ENCODE measurements around the gene SEZ6L2.
"Not testable (repeated sequence)": the region's sequence is repeated elsewhere in the genome, so short reads cannot be mapped to it uniquely, and the experiment has no call there.

Gene SEZ6L2

GRCh38 chr16:29849505-29849904 is 49.8 kb downstream of the SEZ6L2 start:
- no peak for DNase-seq

- peak; percentile 84 for DNase-seq
Observed at GRCh38 chr16:29848420-29849297, 50.7 kb downstream of the SEZ6L2 start.

GRCh38 chr16:29845656-29846055 is 53.7 kb downstream of the SEZ6L2 start:
- no peak for DNase-seq

GRCh38 chr16:29844575-29845331 is 54.6 kb downstream of the SEZ6L2 start:
- DNase-seq = no peak

GRCh38 chr16:29843931-29844330 is 55.4 kb downstream of the SEZ6L2 start:
- no peak for DNase-seq

GRCh38 chr16:29842732-29843346 is 56.5 kb downstream of the SEZ6L2 start:
- no peak for DNase-seq

GRCh38 chr16:29841631-29842030 is 57.7 kb downstream of the SEZ6L2 start:
- DNase-seq = no peak

GRCh38 chr16:29840240-29840639 is 59.1 kb downstream of the SEZ6L2 start:
- DNase-seq = no peak

- DNase-seq = no peak
Observed at GRCh38 chr16:29839822-29840221, 59.5 kb downstream of the SEZ6L2 start.

- DNase-seq = no peak
Observed at GRCh38 chr16:29837841-29838240, 61.5 kb downstream of the SEZ6L2 start.

GRCh38 chr16:29836623-29837022 is 62.7 kb downstream of the SEZ6L2 start:
- DNase-seq = no peak

GRCh38 chr16:29835926-29836325 is 63.4 kb downstream of the SEZ6L2 start:
- DNase-seq = no peak

GRCh38 chr16:29834079-29834478 is 65.3 kb downstream of the SEZ6L2 start:
- DNase-seq = no peak

- not testable (repeated sequence) for DNase-seq
Observed at GRCh38 chr16:29833219-29833618, 66.1 kb downstream of the SEZ6L2 start.

- DNase-seq = no peak
Observed at GRCh38 chr16:29831490-29831889, 67.9 kb downstream of the SEZ6L2 start.

GRCh38 chr16:29830774-29831173 is 68.6 kb downstream of the SEZ6L2 start:
- no peak for DNase-seq

- DNase-seq = no peak
Observed at GRCh38 chr16:29826342-29826695, 73.0 kb downstream of the SEZ6L2 start.

GRCh38 chr16:29825145-29826044 is 74.0 kb downstream of the SEZ6L2 start:
- no peak for DNase-seq

GRCh38 chr16:29824589-29825144 is 74.7 kb downstream of the SEZ6L2 start:
- no peak for DNase-seq

- DNase-seq = no peak
Observed at GRCh38 chr16:29821643-29822115, 77.7 kb downstream of the SEZ6L2 start.
